Non-pigmented ciliary epithelial cell (primary cell): ENCODE results near the gene OLFML2B.

Source experiments
- DNase-seq: peaks from one replicate; pipeline ENCODE4 v3.0.0-alpha.2; 2010; ENCODE audit warnings: low read depth

The OLFML2B gene

GRCh38 chr1:161978011-161978790 lies 45.5 kb downstream of the OLFML2B start:
- DNase-seq = no peak

DNA sequence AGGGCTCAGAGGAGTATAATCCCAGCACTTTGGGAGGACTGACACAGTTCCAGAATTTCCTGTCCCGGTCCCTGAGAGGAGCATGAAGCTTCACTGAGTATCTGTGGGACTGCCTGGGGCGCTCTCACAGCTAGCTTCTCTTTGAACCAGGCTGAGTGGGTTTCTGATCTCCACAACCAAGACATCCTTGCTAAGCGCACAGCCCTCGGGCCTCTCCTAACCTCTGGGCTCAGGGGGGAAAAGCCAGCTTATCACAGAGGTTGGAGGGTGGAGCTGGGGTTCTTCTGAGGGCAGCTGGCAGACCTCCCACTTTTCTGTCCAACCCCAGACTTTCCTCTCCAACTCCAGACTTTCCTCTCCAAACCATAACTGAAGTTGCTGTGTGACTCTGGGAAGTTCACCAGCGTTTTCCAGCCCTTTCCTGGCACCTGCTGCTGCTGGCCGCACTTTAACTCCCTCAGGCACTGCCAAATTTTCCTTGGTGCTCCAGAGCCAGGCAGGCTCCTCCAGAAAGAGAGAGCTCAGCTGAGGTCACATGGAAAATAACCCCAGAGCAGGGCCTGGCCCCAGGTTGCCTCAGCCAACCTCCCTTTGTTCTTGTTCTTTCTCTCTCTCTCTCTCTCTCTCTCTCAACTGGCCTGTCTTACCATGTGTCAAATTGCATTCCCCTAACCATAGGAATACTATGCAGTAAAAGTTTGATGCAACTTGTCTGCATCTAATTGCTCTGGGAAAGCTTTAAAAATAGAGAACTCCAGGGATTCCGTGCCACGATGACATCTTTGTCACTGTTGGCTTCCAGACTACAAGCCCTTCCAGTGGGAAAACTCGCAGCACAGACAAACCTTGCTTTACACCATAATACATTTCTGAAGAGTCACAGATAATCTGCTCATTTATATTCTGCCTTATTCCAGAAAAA lies 49.5 kb downstream of the OLFML2B start:
- no peak for DNase-seq

GRCh38 chr1:161972828-161973227 lies 50.8 kb downstream of the OLFML2B start:
- DNase-seq = no peak

GRCh38 chr1:161970633-161971032 lies 53.0 kb downstream of the OLFML2B start:
- no peak for DNase-seq

DNA sequence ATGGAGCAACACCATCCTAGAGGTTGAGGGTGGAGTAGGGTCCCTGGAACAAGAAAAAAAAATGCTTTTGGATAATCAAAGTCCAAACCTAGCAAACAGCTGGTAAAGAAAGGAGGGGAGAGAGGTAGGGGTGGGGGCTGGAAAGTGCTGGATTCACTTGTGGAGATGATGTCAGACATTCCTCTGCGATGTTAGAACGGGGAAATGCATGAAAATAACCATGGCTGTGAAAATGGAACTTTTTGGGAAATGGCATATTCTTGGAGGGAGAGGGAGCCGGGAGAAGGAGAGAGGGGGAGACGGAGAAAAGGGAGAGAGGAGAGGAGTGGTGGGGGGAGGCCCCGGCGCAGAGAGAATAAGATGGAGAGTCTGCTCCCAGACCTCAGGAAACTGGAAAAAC lies 53.6 kb downstream of the OLFML2B start:
- DNase-seq = no peak

GRCh38 chr1:161966067-161966466 lies 57.6 kb downstream of the OLFML2B start:
- DNase-seq = no peak

- peak; percentile 72 for DNase-seq
Measured at GRCh38 chr1:161962091-161962887, 61.4 kb downstream of the OLFML2B start.

DNA sequence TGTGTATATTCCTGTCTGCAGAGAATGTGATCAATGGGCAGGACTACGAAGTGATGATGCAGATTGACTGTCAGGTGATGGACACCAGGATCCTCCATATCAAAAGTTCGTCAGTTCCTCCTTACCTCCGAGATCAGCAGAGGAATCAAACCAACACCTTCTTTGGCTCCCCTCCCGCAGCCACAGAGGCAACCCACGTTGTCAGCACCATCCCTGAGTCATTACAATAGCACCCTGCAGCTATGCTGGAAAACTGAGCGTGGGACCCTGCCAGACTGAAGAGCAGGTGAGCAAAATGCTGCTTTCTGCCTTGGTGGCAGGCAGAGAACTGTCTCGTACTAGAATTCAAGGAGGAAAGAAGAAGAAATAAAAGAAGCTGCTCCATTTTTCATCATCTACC lies 65.2 kb downstream of the OLFML2B start:
- no peak for DNase-seq

DNA sequence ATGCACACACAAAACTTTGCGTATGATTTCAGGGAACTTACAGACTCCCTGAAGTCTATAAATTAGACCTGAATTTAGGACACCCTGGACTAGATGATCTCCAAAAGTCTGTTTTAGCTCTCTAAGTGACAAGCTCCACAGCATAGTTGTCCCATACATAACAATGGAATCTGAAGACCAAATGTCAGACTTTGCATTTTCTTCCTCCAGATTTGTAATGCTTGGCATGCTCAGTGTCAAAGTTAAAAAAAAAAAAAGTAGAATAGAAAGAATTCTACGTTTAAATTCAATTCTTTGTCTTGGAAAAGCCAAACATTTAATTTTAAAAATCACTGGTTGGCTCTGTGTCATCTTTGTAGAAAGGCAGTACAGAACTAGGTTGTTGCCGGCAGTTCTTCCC lies 66.7 kb downstream of the OLFML2B start:
- no peak for DNase-seq

GRCh38 chr1:161956097-161956496 lies 67.6 kb downstream of the OLFML2B start:
- DNase-seq = peak; percentile 53

GRCh38 chr1:161955606-161956005 lies 68.1 kb downstream of the OLFML2B start:
- DNase-seq = no peak

DNA sequence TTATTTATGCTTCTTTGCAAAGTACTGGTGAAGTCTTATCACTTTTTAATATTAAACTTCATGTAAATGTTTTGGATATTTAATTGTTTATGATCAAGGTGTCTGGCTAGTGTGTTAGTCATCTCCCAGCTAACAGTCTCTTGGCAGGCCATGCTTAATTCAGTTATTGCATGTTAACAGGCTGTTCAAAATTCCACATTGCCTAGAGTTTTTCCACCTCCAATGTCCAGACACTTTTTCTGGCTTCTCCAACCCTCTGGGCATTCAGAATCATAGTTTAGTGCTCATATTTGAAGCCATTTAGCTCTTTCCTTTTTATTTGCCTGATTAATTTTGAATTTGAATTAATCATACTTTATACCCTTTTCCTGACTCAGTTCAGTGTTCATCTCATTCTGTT lies 69.2 kb downstream of the OLFML2B start:
- DNase-seq = no peak

- DNase-seq = no peak
Measured at GRCh38 chr1:161954050-161954449, 69.6 kb downstream of the OLFML2B start.

GRCh38 chr1:161953256-161953920 lies 70.3 kb downstream of the OLFML2B start:
- DNase-seq = no peak

GRCh38 chr1:161952607-161953172 lies 71.0 kb downstream of the OLFML2B start:
- no peak for DNase-seq

- no peak for DNase-seq
Measured at GRCh38 chr1:161951646-161952045, 72.0 kb downstream of the OLFML2B start.

- no peak for DNase-seq
Measured at GRCh38 chr1:161950377-161950776, 73.3 kb downstream of the OLFML2B start.

GRCh38 chr1:161949548-161949947 lies 74.1 kb downstream of the OLFML2B start:
- DNase-seq = no peak

DNA sequence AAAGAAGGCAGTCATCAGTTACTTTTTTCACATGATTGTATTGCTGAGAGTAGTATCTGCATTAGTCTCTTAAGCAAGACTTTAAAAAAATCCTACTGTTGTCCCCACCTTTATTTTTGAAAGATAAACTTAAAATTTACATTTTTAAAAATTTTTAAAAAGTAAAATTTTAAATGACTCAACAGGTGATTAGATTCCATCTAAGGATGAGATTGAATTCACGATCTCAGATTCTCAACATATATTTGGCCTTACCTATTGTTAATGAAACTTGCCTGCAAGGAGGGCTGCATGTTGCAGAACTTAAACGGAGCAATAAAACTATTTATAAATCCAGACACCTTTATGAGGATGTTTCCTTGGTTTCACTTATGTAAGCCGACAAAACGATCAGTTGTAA lies 75.2 kb downstream of the OLFML2B start:
- no peak for DNase-seq

DNA sequence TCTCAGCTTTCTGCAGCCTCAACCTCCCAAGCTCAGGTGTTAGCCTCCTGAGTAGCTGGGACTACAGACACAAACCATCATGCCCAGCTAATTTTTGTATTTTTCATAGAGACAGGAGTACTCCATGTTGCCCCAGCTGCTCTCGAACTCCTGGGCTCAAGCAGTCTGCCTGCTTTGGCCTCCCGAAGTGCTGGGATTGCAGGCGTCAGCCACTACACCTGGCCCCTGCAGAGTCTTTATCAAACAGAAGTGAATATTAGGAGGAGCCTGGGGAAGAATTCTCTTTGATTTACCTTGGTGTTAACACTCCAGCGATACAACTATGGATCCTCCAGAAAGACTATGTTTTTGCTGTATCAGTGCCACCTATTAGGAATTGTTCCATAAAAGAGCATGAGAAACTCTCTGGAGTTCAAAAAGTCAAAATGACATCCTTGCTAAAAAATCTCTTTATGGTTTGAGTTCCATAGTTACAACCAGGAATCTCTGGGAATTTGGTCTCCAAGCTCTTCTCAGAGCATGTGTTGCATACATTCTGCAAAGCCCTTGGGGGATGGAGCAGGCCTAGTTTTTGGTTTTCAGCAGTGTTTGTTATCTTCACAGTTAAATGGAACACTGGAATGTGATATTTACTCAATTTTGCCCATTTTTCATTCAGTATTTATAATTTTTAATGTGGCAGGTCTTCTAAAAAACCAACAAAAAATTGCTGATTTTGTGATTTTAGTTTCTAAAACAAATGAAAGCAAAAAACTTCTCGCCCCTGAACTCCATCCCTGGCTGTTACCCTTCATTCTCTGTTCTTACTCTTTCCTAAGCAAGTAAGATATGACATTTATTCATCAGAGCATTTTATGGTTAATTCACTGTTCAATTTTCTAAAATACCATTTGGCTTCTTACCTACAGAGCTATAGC lies 77.3 kb downstream of the OLFML2B start:
- no peak for DNase-seq
